ENCODE data around the gene DDX27. TPM values are rescaled to one million over a fixed set of nuclear protein-coding genes. Genes with fewer than 3 reads are reported as not detected.

The DDX27 gene
- total and polyA plus RNA-seq, 2 of the 13 experiments (the other 11 are each of a cell fraction or from before 2014, with no cell fraction given): 42.6 to 72.8 TPM

DNA sequence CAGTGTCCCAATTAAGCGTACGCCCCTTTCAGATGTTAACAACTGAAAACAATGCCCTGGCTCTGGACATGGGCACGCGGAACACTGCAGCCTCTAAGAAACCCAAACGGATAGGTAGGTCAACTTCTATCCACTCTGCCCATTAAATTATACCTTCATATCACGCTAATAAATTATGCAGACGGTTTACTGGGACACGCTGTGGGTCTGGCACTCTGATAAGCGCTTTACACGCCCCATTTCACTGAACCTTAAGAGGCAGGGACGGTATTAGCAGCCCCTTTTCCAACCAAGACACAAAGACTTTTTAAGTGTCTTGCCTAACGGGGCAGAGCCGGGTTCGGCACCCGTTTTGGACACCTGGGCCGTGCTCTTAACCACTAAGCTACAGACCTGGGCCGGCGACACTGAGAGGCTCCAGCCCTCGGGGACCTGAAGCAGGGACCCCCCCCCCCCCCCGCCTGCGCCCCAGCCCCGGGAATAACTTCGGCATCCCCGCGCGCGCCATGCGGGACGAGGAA is 31.8 kb upstream of the DDX27 start (continued):
- TF ChIP-seq MLLT10 (CRISPR knock-in tag; IDR thresholded peaks at IDR 0.05) (peak; percentile 84; the same call in 1 of the 2 replicates), YEATS2 (CRISPR knock-in tag; IDR thresholded peaks at IDR 0.05; ENCODE audit: borderline replicate concordance) (no peak), SMAD1 (CRISPR knock-in tag; IDR thresholded peaks at IDR 0.05; ENCODE audit: borderline replicate concordance, low read depth) (0 out of 2 replicates have a peak, but pooled peaks have one; percentile 81), ISX (CRISPR knock-in tag; conservative IDR thresholded peaks at IDR 0.05) (no peak), ELF1 (CRISPR knock-in tag; IDR thresholded peaks at IDR 0.05) (no peak), ZSCAN30 (CRISPR knock-in tag; IDR thresholded peaks at IDR 0.05) (no peak), ZNF256 (CRISPR knock-in tag; conservative IDR thresholded peaks at IDR 0.05) (no peak), NCOR1 (IDR thresholded peaks at IDR 0.05; ENCODE audit: borderline replicate concordance, low read length) (no peak), SNAI1 (CRISPR knock-in tag; IDR thresholded peaks at IDR 0.05; ENCODE audit: borderline replicate concordance) (no peak), MAF1 (CRISPR knock-in tag; IDR thresholded peaks at IDR 0.05; ENCODE audit: borderline replicate concordance) (no peak), ZNF598 (CRISPR knock-in tag; IDR thresholded peaks at IDR 0.05; ENCODE audit: borderline replicate concordance) (no peak), ZFP82 (CRISPR knock-in tag; IDR thresholded peaks at IDR 0.05; ENCODE audit: borderline replicate concordance) (no peak), ZFP62 (CRISPR knock-in tag; IDR thresholded peaks at IDR 0.05) (no peak), ZNF652 (CRISPR knock-in tag; IDR thresholded peaks at IDR 0.05; ENCODE audit: borderline replicate concordance, low read depth) (no peak), BCL6 (CRISPR knock-in tag; IDR thresholded peaks at IDR 0.05) (no peak), ZNF768 (CRISPR knock-in tag; IDR thresholded peaks at IDR 0.05) (no peak), ZNF24 (IDR thresholded peaks at IDR 0.05) (no peak)
- TF ChIP-seq, protein P1, sequence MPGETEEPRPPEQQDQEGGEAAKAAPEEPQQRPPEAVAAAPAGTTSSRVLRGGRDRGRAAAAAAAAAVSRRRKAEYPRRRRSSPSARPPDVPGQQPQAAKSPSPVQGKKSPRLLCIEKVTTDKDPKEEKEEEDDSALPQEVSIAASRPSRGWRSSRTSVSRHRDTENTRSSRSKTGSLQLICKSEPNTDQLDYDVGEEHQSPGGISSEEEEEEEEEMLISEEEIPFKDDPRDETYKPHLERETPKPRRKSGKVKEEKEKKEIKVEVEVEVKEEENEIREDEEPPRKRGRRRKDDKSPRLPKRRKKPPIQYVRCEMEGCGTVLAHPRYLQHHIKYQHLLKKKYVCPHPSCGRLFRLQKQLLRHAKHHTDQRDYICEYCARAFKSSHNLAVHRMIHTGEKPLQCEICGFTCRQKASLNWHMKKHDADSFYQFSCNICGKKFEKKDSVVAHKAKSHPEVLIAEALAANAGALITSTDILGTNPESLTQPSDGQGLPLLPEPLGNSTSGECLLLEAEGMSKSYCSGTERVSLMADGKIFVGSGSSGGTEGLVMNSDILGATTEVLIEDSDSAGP (CRISPR knock-in tag; IDR thresholded peaks at IDR 0.05; ENCODE audit: borderline replicate concordance): no peak
- TF ChIP-seq, protein P2, sequence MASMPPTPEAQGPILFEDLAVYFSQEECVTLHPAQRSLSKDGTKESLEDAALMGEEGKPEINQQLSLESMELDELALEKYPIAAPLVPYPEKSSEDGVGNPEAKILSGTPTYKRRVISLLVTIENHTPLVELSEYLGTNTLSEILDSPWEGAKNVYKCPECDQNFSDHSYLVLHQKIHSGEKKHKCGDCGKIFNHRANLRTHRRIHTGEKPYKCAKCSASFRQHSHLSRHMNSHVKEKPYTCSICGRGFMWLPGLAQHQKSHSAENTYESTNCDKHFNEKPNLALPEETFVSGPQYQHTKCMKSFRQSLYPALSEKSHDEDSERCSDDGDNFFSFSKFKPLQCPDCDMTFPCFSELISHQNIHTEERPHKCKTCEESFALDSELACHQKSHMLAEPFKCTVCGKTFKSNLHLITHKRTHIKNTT (CRISPR knock-in tag; IDR thresholded peaks at IDR 0.05): 0 out of 2 replicates have a peak, but pooled peaks have one; percentile 26
- TF ChIP-seq, protein P3, sequence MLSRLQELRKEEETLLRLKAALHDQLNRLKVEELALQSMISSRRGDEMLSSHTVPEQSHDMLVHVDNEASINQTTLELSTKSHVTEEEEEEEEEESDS (CRISPR knock-in tag; IDR thresholded peaks at IDR 0.05; ENCODE audit: borderline replicate concordance): no peak
- TF ChIP-seq, protein P4, sequence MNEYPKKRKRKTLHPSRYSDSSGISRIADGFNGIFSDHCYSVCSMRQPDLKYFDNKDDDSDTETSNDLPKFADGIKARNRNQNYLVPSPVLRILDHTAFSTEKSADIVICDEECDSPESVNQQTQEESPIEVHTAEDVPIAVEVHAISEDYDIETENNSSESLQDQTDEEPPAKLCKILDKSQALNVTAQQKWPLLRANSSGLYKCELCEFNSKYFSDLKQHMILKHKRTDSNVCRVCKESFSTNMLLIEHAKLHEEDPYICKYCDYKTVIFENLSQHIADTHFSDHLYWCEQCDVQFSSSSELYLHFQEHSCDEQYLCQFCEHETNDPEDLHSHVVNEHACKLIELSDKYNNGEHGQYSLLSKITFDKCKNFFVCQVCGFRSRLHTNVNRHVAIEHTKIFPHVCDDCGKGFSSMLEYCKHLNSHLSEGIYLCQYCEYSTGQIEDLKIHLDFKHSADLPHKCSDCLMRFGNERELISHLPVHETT (CRISPR knock-in tag; conservative IDR thresholded peaks at IDR 0.05): no peak
- TF ChIP-seq, protein P5, sequence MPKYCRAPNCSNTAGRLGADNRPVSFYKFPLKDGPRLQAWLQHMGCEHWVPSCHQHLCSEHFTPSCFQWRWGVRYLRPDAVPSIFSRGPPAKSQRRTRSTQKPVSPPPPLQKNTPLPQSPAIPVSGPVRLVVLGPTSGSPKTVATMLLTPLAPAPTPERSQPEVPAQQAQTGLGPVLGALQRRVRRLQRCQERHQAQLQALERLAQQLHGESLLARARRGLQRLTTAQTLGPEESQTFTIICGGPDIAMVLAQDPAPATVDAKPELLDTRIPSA (CRISPR knock-in tag; IDR thresholded peaks at IDR 0.05; ENCODE audit: borderline replicate concordance): no peak
- TF ChIP-seq, protein P6, sequence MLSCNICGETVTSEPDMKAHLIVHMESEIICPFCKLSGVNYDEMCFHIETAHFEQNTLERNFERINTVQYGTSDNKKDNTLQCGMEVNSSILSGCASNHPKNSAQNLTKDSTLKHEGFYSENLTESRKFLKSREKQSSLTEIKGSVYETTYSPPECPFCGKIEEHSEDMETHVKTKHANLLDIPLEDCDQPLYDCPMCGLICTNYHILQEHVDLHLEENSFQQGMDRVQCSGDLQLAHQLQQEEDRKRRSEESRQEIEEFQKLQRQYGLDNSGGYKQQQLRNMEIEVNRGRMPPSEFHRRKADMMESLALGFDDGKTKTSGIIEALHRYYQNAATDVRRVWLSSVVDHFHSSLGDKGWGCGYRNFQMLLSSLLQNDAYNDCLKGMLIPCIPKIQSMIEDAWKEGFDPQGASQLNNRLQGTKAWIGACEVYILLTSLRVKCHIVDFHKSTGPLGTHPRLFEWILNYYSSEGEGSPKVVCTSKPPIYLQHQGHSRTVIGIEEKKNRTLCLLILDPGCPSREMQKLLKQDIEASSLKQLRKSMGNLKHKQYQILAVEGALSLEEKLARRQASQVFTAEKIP (CRISPR knock-in tag; IDR thresholded peaks at IDR 0.05; ENCODE audit: borderline replicate concordance): no peak
